BJ (cell line): ENCODE results near the gene SF1. TPM values are rescaled to one million over a fixed set of nuclear protein-coding genes. Genes with fewer than 3 reads are reported as not detected.

Experiments used
- CTCF ChIA-PET: fragments of 350-600 bp; formaldehyde crosslinking; extraction: SDS; loops from one replicate; lab custom pipeline; 2021; ENCODE audit warnings: antibody characterized with exemption, inconsistent platforms; lab: Yijun Ruan, JAX
- POLR2A ChIA-PET: fragments of 300-600 bp; sonication (Branson Sonifier 250); formaldehyde crosslinking; extraction: SDS; loops from one replicate; lab custom pipeline; 2021; ENCODE audit warnings: antibody characterized with exemption; lab: Charles Lee
- DNase-seq: peaks from one replicate; pipeline ENCODE4 v3.0.0-alpha.2; 2011; ENCODE audit warnings: low read depth
- H3K27me3 ChIP-seq: 2 replicates; pipeline ENCODE4 v1.6.0; 2011; ENCODE audit warnings: low read length; ENCODE audit not compliant: control insufficient read depth, insufficient read depth
- H3K36me3 ChIP-seq: 2 replicates; pipeline ENCODE4 v1.5.1; 2011; ENCODE audit warnings: low read length; ENCODE audit not compliant: control insufficient read depth, insufficient read depth
- H3K4me3 ChIP-seq: 2 replicates; pipeline ENCODE4 v1.5.1; 2011; ENCODE audit warnings: low read depth, mild to moderate bottlenecking, control low read depth, low read length
- CTCF ChIP-seq: IDR thresholded peaks from 2 replicates; pipeline ENCODE4 v1.5.1; 2011; ENCODE audit warnings: low read depth, mild to moderate bottlenecking, control low read depth, inconsistent platforms, low read length, moderate library complexity; ENCODE audit not compliant: insufficient read depth
- polyA plus RNA-seq: library from polyadenylated mRNA; depleted of rRNA; stranded (reverse); fragments of >200 nt; gene quantifications from 2 replicates; pipeline ENCODE4 v1.2.3, GENCODE V29; 2011

The SF1 gene
- polyA plus RNA-seq, 1 experiment, result 41.7 TPM

DNA sequence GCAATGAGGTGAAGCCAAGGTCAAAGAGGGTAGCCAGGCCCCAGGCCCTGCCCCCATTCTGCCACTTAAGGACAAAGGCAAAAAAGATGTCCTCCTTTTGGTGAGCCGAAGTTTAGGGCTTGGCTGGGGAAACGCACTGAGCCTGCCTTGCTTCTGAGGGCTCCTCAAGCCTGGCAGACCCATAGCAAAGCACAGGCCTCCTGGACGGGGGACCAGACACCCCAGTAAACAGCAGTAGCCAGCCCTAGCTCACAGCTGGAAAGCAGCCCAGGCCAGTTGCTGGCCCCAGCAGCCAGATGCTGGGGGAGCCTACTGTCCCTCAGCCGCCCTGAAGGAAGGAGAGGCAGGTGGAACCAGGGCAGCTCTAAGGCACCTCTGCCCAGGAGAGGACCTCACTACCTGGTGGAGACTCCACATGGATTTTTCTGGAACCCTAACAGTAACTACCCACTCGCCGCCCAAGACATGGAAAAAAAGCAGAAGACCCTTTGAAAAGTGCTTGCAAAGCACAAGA lies 14.8 kb downstream of the SF1 start:
- CTCF ChIA-PET, result interaction anchor here (0.9 to 3.1 kb wide), 7 partner anchors 10 to 75 kb away, joined by 3 to 11 read pairs (median 3); no protein-coding TSS in a partner anchor

DNA sequence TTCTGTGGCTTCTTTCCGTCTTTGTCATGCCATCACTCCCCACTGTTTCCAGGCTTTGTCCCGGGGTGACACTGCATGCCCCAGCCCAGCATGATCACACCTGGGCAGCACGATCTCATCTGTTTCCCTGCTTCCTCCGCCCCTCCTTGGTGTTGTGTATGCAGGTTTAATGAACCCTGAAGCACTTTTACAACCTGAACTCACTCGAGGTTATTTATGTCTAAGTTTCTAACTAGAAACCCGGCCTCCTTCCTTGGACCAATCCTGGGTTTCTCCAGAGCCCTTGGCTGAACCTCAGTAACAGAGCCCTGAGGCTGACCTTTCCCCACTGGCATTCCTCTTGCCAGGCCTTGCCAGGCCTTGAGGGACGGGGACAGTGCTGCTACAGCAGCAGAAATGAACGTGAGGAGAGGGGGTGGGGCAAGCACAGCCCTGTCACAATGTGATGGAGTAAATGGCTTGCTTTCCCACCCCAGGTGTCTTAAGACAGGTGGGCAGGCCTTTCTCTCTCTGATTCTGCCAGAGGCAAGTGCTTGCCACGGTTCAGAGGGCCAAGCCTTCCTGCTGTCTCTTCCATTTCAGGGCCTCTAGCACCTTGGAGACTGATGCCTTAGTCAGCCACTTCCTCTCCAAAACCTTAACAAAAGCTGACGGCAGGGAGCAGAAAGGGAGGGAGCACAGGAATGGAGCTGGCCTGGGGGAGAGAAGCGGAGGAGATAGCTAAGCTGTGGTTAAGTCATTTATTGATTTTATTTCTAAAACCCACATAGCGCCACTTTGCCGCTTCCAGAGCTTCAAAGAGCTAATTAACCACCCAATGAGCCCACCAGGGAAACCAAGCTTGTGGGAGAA lies 15.4 kb downstream of the SF1 start:
- no peak for DNase-seq
- Histone ChIP-seq H3K4me3 (no peak overlapping the region), H3K36me3 (peaks cover 46% of the 10 kb centered on the region), H3K27me3 (no peaks in the 10 kb centered on the region)
- no peak for TF ChIP-seq CTCF
- POLR2A ChIA-PET, result interaction anchor here (0.5 to 0.6 kb wide), 2 partner anchors 511 to 1055 kb away, joined by 4 to 6 read pairs; no protein-coding TSS in a partner anchor
- CTCF ChIA-PET, result interaction anchor here (0.9 to 3.1 kb wide), 8 partner anchors 9 to 74 kb away, joined by 3 to 11 read pairs (median 3); no protein-coding TSS in a partner anchor

More for the DNA sequence above, 14.8 kb downstream of the SF1 start:
- no peak for DNase-seq
- POLR2A ChIA-PET, result interaction anchor here (0.5 to 0.6 kb wide), 3 partner anchors 16 to 1054 kb away, joined by 4 to 12 read pairs (median 6); no protein-coding TSS in a partner anchor
- Histone ChIP-seq H3K27me3 (no peaks in the 10 kb centered on the region), H3K36me3 (peaks cover 51% of the 10 kb centered on the region), H3K4me3 (no peak overlapping the region)
- no peak for TF ChIP-seq CTCF

- ChIA-PET POLR2A (no interaction called here), CTCF (interaction anchor here (0.5 to 3.1 kb wide), 3 partner anchors 11 to 74 kb away, joined by 3 to 11 read pairs (median 4); no protein-coding TSS in a partner anchor)
- no peak for TF ChIP-seq CTCF
- H3K4me3 ChIP-seq, result no peak overlapping the region
- peaks cover 40% of the 10 kb centered on the region for H3K36me3 ChIP-seq
- no peaks in the 10 kb centered on the region for H3K27me3 ChIP-seq
- no peak for DNase-seq
These were observed 16.1 kb downstream of the SF1 start for GRCh38 chr11:64762277-64762673.

DNA sequence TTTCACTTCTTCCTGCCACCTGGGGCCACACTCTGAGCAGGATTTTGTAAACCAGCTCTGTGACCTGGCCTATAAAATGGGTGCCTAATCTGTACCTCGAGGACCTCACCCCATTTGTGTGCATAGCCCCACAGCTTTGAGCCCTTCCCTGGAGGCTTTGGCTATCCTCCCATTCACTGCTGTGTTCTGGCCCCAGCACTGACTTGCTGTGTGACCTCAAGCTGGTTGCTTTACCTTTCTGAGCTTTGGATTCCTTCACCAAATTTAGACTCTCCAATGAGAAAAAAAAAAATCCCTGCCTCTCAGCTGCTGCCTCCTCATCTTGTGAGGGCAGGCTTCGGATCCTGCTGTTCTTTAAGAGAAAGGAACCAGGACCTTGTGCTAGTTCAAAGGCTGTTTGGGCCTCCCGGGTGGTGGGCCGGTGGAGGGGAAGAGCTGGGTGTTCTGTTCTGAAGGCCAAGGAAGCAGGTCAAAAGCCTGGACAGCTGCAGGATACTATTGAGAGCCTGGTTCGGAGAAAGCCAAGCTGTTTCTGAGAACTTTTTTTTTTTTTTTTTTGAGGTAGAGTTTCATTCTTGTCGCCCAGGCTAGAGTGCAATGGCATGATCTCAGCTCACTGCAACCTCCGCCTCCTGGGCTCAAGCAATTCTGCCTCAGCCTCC lies 17.5 kb downstream of the SF1 start:
- H3K36me3 ChIP-seq, result peaks cover 30% of the 10 kb centered on the region
- H3K27me3 ChIP-seq, result no peaks in the 10 kb centered on the region
- POLR2A ChIA-PET, result interaction anchor here (0.6 kb wide), 2 partner anchors 11 to 12 kb away, joined by 8 to 9 read pairs; no protein-coding TSS in a partner anchor
- no peak for DNase-seq
- CTCF ChIA-PET, result interaction anchor here (1.0 to 3.1 kb wide), 3 partner anchors 13 to 27 kb away, joined by 3 to 11 read pairs (median 10); partner anchors contain the start of gene RASGRP2
- TF ChIP-seq CTCF, result no peak
- no peak overlapping the region for H3K4me3 ChIP-seq
